GM06990 (cell line): ENCODE data around the gene ZNF3.
A peak's percentile ranks its signal among the peaks of the same experiment; 100 is the strongest.

Source experiments
- DNase-seq: peaks from one replicate; pipeline ENCODE4 v3.0.0-alpha.2; 2011; ENCODE audit not compliant: insufficient read length; ENCODE audit errors: extremely low read depth
- H3K27me3 ChIP-seq: replicated peaks from 2 replicates; pipeline ENCODE4 v1.6.0; 2011; ENCODE audit warnings: low read length; ENCODE audit not compliant: control insufficient read depth, insufficient read depth
- H3K36me3 ChIP-seq: 2 replicates; pipeline ENCODE4 v1.5.1; 2011; ENCODE audit warnings: low read length; ENCODE audit not compliant: control insufficient read depth, insufficient read depth
- H3K4me3 ChIP-seq: replicated peaks from 2 replicates; pipeline ENCODE4 v1.5.1; 2011; ENCODE audit warnings: low read depth, mild to moderate bottlenecking, control low read depth, low read length
- TF ChIP-seq, protein P1 (sequence below): IDR thresholded peaks from 2 replicates; pipeline ENCODE4 v1.5.1; 2011; ENCODE audit warnings: low read length, control low read depth, mild to moderate bottlenecking, inconsistent platforms; ENCODE audit not compliant: insufficient read depth, poor library complexity, severe bottlenecking

Gene ZNF3

DNA sequence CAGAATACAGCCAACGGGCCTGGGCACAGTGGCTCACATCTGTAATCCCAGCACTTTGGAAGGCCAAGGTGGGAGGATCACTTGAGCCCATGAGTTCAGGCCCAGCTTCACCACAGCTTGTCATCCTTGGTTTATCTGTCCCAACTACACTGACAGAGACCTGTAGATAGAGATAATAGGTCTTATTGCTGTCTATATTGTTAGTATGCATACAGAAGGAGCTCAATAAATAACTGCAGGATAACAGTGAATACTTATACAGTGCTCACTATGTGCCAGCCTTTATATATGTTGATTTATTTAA is 39.2 kb upstream of the ZNF3 start:
- TF ChIP-seq, protein P1, sequence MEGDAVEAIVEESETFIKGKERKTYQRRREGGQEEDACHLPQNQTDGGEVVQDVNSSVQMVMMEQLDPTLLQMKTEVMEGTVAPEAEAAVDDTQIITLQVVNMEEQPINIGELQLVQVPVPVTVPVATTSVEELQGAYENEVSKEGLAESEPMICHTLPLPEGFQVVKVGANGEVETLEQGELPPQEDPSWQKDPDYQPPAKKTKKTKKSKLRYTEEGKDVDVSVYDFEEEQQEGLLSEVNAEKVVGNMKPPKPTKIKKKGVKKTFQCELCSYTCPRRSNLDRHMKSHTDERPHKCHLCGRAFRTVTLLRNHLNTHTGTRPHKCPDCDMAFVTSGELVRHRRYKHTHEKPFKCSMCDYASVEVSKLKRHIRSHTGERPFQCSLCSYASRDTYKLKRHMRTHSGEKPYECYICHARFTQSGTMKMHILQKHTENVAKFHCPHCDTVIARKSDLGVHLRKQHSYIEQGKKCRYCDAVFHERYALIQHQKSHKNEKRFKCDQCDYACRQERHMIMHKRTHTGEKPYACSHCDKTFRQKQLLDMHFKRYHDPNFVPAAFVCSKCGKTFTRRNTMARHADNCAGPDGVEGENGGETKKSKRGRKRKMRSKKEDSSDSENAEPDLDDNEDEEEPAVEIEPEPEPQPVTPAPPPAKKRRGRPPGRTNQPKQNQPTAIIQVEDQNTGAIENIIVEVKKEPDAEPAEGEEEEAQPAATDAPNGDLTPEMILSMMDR, result no peak
- Histone ChIP-seq H3K27me3 (no peaks in the 10 kb centered on the region), H3K36me3 (no peaks in the 10 kb centered on the region; the same call in 1 of the 2 replicates), H3K4me3 (no peak overlapping the region; the same call in 1 of the 2 replicates)
- DNase-seq, result no peak

DNA sequence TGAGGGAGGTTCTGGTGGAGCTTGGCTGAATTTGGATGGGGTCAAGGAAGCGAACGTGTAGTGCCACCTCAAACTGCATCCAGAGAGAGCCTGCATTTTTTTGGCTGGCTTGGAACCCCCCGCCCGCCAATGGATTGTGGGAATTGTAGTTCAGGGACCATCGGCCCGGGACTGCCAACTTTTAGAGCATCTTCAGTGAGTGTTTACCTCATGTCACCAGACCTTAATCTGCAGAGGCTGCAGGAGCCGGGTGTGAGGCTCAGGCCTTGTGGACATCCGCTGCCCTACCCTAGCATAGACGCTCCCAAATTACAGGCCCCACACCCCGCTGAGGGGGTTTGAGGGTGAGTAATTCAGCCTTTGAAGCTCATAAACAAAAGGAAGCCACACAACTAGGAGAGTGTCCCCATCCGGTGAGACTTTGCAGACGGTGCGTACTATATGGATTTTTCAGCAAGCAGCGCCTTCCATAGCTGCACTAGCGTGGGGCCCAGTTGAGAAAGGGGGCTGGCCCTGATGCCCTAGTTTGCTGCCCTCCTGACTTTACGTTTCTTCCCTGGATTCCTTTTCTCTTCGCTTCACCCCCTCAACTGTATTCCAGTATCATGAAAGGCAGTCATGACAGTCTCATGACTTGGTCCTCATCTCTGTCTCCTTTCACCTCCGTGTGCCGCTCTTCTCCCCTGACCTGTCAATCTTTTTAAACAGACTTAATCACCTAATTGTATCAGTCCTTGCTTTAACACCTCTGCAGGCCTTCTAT is 38.6 kb upstream of the ZNF3 start:
- no peak for DNase-seq
- no peaks in the 10 kb centered on the region; the same call in 1 of the 2 replicates for H3K36me3 ChIP-seq
- TF ChIP-seq, protein P1, result no peak
- H3K27me3 ChIP-seq, result no peaks in the 10 kb centered on the region
- H3K4me3 ChIP-seq, result peak overlapping the region; percentile 92

DNA sequence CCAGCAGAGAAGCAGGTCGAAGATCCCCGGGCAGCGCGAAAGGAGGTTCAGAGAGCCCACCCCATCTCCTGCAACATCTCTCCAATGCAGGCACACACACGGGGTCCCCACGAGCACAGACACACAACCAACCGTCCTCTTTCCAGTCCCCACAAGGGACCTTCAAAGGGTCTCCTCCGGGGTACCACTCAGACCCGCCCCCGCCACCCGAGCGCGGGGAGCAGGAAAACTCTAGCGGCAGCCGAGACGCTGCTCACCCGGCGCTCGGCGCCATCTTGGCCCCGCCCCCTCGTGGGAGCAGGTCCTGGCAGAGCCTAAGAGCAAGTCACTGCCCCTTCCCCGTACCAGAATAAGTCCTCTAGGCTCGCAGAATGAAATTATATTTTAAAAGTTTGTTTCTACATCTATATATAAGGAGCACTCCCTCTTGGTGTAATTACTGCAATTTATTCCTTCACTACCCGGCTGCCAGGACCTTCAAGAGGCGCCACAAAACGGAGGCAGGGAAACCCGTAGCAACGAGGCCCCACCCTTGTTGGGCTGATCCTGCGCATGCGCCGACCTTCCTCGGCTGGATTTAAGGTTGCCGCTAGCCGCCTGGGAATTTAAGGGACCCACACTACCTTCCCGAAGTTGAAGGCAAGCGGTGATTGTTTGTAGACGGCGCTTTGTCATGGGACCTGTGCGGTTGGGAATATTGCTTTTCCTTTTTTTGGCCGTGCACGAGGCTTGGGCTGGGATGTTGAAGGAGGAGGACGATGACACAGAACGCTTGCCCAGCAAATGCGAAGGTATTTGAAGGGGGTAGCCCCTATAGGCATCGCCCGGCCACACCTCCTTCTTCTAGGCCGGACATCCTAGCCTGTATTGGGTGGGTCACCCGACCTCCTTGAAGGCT is 37.8 kb upstream of the ZNF3 start, which contains the start of the genes CNPY4 and TAF6:
TSS of gene CNPY4 (plus strand) at position 563 of the 898 bp plus-strand sequence. CDS start at position 674, 111 bp downstream.
TSS of gene TAF6 (minus strand) at position 287 of the 898 bp plus-strand sequence. CDS start 5,149 bp downstream, outside the sequence.
- TF ChIP-seq, protein P1, result no peak
- Histone ChIP-seq H3K27me3 (no peaks in the 10 kb centered on the region), H3K4me3 (peak within 1 kb of the TSS; percentile 92), H3K36me3 (no peaks in the 10 kb centered on the region; the same call in 1 of the 2 replicates)
- peak; percentile 90 for DNase-seq

DNA sequence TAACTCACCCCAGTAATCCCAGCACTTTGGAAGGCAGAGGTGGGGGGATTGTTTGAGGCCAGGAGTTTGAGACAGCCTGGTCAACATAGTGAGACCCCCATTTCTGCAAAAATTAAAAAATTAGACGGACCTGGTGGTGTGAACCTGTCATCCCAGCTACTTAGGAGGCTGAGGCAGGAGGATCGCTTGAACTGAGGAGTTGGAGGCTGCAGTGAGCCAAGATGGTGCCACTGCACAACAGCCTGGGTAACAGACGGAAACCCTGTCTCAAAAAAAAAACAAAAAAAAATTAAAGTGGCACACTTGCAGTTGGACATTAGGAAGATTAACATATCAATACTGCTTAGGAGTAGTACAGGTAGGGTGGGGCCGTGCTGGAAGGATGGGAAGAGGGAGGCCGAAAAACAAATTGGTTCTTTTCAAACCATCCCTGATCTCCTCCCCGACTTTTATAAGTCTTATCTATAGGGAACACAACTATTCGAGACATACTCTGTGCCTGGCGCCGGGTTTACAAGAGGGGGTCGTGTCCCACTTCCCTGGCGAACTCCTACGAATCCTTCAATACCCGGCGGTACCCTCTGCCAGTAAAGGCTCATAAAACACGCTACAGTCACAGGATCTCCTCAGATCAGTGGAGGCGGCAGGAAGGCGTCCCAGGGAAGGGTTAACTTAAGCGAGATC is 37.0 kb upstream of the ZNF3 start:
- no peak for DNase-seq
- Histone ChIP-seq H3K36me3 (peaks cover 3% of the 10 kb centered on the region), H3K27me3 (no peaks in the 10 kb centered on the region), H3K4me3 (peak overlapping the region; percentile 92)
- TF ChIP-seq, protein P1, result no peak

DNA sequence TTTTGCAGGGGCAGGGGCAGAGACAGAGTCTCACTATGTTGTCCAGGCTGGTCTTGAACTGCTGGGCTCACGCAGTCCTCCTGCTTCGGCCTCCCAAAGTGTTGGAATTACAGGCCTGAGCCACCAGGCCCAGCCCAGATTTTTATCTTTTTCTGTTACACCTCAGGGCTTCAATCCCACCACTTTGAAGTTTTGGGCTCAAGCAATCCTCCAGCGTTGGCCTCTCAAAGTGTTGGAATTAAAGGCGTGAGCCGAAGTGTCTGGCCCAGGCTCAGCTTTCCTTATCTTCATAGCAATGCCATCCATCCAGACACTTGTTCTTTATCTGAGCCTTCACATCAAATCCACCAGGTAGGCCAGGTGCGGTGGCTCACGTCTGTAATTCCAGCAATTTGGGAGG is 33.5 kb upstream of the ZNF3 start:
- Histone ChIP-seq H3K36me3 (peaks cover 13% of the 10 kb centered on the region), H3K4me3 (no peak overlapping the region), H3K27me3 (no peaks in the 10 kb centered on the region)
- TF ChIP-seq, protein P1, result no peak
- no peak for DNase-seq
